ENCODE data around the gene KDM6B.
A peak's percentile ranks its signal among the peaks of the same experiment; 100 is the strongest.

The KDM6B gene

GRCh38 chr17:7820231-7820630 lies 13.8 kb upstream of the KDM6B start:
- no peak for DNase-seq (ENCODE audit: low read depth in 2 of 2)

- DNase-seq (ENCODE audit: low read depth in 2 of 2) = no peak
Measured at GRCh38 chr17:7822126-7822525, 11.9 kb upstream of the KDM6B start.

GRCh38 chr17:7823581-7824001 lies 10.4 kb upstream of the KDM6B start:
- no peak for DNase-seq (ENCODE audit: low read depth in 2 of 2)

DNA sequence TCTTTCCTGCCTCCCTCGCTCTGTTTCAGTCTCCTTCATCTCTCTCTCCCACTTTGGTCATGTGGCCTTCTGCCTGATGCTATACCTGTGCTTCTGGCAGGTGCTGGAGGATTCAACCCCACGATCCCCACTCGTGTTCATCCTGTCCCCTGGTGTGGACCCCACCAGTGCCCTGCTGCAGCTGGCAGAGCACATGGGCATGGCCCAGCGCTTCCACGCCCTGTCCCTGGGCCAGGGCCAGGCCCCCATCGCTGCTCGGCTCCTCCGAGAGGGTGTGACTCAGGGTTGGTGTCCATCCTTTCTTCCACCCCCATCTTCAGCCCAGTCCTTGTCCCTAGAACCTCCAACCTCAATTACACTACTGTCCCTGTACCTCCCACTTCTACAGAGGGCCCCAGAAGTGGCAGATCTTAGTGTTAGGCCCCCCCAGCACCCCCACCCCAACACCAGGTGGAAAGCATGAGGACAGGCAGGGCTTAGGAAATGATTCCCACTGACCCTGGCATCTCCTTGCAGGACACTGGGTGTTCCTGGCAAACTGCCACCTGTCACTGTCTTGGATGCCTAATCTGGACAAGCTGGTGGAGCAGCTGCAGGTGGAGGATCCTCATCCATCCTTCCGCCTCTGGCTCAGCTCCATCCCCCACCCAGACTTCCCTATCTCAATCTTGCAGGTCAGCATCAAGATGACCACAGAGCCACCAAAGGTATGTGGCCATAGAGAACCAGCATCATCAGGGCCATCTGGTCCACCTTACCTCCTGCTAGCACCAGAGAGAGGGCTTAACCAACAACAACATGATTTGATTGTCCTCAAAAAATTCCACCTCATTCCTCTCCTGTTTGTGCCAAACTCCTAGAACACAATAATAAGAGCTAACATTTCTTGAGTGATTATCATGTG lies 9.7 kb upstream of the KDM6B start:
- no peak for DNase-seq (ENCODE audit: low read depth in 2 of 2)

DNA sequence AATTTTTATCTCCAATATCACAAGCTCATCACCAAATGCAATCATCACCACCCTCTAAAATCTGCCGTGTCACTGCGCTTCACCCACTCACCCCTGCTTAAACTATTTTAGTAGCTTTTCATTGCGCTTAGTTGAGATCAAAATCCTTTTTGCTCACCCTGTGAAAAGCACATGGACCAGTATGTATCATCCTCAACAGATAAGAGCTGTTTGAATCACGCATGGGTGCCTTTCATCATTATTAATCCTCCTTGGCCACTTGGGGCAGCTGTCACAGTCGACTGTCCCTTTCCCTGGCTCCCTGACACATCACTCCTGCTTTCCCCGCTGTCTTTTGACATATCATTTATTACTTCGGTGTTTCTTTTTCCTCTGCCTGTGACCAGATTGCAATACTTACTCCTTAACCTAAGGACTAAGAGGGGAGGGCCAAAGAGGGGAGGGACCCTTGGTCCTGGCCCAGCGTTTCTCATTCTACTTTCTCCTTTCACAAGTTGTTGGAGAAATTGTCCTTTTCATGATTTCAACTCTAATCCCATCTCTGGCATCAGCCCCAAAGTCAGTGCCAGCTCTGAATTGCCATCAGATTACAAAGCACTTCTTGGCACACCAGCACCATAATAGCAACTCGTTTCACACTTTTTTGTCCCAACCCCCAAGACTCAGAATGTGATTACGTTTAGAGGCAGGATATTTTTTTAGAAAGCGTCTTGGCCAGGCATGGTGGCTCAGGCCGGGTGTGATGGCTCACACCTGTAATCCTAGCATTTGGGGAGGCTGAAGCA lies 8.6 kb upstream of the KDM6B start:
- no peak for DNase-seq (ENCODE audit: low read depth in 2 of 2)

DNA sequence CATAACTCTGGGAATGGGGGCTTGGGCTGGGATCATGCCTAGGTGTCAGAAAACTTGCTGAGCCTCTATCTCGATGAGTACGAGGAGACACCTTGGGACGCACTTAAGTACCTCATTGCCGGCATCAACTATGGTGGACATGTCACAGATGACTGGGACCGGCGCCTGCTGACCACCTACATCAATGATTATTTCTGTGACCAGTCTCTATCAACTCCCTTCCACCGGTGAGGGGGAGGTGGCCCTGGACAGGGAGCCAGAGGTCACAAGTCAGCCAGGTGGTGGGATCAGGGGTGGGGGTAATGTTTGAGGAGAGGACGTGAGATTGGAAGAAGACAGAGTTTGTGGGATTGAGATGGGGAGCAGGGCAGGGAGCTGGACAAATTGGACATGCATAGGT lies 3.4 kb upstream of the KDM6B start:
- no peak for DNase-seq (ENCODE audit: low read depth in 2 of 2)

GRCh38 chr17:7831233-7831632 lies 2.8 kb upstream of the KDM6B start:
- no peak for DNase-seq (ENCODE audit: low read depth in 2 of 2)

DNA sequence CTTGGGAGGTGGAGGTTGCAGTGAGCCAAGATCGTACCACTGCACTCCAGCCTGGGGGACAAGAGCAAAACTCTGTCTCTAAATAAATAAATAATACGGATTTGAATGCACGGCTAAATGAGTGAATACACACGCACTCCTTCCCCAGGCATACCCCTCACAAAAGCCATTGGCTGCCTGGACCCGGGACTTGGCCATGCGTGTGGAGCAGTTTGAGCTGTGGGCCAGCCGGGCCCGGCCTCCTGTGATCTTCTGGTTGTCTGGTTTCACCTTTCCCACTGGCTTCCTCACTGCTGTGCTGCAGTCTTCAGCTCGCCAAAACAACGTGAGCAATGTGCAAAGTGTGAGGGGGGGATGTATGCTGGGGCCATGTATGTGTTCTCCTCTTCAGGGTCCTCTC lies 1.6 kb upstream of the KDM6B start:
- no peak for DNase-seq (ENCODE audit: low read depth in 2 of 2)

DNA sequence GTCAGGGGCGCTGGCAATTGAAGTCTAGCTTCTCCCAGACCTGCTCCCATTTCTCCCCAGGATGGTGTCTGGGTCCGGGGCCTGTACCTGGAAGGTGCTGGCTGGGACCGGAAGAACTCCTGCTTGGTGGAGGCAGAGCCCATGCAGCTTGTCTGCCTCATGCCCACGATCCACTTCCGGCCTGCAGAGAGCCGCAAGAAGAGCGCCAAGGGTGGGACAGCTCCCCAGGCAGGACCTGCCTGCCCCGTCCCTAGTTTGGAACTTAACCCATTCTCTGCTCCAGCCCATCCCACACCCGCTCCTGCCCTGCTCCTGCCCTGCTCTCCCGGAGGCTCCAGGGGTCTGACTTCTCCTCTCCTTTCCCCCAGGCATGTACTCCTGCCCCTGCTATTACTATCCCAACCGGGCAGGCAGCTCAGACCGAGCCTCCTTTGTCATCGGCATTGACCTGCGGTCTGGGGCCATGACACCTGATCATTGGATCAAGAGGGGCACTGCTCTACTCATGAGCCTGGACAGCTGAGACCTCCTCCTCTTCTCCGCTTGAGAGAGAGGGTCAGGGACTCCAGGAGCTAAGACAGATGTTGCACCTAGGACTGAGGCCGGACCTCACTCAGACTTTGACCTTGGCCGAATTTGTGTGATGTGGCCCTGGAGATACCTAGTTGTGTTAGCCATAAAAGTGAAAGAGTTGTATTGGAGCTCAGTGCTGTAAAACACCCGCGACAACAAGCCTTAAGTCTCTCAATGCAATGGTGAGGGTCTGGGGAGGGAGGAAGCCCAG lies 814 bp upstream of the KDM6B start:
- no peak for DNase-seq (ENCODE audit: low read depth in 2 of 2)

GRCh38 chr17:7834542-7834956 lies 532 bp downstream of the KDM6B start:
- DNase-seq (ENCODE audit: low read depth in 2 of 2) = no peak

DNA sequence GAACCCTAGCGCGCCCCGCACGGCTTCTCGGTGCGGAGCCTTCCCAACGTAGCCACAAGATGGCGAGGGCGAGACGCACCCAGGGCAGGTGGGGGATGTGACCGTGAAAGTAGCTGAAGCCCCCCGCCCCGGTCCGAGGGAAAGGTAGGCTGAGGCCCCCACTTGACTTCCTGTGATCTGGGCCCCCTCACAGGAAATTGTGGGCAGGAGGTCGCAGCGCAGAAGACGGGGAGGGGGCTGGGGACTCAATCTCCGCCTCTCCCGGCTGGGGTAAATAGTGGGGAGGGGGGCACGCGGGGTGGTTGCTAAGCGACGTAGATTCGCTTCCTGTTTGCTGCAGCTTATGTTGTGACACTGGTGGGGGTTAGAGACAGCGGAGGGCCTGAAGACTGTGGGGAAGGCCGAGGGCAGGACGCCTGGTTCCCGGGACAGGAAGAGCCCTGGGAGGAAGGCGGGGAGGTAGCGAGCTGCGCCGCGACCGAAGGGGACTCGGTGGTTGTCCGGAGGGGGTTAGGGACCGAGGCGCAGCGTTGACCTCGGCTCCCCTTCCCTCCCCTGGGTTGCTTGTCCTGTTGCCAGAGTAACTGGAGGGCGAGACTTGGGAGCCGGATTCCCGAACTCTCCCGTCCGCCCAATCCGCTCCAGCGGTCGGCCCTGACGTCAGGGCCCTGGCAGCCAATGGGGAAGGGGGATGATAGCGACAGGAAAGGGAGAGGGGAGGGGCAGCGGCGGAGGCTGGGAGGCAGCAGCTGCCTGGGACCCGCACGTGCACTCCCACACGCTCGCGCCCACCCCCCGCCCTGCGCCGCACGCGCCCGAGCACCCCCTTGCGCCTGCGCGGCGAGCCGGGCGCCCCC lies 1.2 kb downstream of the KDM6B start:
- DNase-seq (ENCODE audit: low read depth in 2 of 2) = peak; percentile 80 to 88

- no peak for DNase-seq (ENCODE audit: low read depth in 2 of 2)
Measured at GRCh38 chr17:7835814-7836595, 2.0 kb downstream of the KDM6B start.

DNA sequence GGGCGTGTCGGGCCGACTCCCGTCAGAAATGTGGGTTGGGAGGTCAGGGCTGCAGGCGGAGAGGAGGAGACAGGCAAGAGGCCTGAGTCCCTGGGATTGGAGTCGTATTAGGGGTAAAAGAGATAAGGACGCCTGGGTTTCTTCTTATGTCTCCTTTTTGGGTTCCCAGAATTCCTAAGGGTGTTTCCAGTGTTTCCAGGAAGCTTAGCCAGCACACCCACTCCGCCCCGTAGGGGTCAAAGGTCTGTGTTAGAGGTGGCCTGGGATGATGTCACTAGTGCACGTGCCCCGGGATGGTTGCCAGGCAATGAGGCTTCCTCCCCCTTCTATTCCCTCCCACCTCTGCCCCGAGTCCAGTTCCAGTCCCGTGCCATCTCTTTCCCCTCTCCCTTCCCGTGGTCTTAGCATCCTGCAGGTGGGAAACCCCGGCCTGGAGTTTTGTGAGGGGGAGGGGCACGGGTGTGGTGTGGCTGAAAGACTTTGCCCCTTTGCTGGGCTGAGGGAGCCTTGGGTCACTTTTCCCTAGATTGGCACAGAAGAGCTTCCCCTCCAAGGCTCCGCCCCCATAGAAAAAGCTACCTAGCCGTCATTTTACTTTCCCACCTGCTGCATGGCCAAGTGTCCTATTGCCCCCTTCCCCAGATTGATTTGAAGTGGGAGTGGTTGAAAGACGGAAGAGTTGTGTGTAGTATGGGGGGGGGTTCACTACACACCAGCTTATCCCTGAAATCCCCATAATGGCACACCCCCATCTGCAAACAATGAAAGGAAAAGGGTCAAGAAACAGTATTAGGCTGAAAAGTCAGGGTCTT lies 2.8 kb downstream of the KDM6B start:
- DNase-seq (ENCODE audit: low read depth in 2 of 2) = peak in 1 of 2 donors; percentile 55

- DNase-seq (ENCODE audit: low read depth in 2 of 2) = no peak
Measured at GRCh38 chr17:7837408-7838088, 3.5 kb downstream of the KDM6B start.

DNA sequence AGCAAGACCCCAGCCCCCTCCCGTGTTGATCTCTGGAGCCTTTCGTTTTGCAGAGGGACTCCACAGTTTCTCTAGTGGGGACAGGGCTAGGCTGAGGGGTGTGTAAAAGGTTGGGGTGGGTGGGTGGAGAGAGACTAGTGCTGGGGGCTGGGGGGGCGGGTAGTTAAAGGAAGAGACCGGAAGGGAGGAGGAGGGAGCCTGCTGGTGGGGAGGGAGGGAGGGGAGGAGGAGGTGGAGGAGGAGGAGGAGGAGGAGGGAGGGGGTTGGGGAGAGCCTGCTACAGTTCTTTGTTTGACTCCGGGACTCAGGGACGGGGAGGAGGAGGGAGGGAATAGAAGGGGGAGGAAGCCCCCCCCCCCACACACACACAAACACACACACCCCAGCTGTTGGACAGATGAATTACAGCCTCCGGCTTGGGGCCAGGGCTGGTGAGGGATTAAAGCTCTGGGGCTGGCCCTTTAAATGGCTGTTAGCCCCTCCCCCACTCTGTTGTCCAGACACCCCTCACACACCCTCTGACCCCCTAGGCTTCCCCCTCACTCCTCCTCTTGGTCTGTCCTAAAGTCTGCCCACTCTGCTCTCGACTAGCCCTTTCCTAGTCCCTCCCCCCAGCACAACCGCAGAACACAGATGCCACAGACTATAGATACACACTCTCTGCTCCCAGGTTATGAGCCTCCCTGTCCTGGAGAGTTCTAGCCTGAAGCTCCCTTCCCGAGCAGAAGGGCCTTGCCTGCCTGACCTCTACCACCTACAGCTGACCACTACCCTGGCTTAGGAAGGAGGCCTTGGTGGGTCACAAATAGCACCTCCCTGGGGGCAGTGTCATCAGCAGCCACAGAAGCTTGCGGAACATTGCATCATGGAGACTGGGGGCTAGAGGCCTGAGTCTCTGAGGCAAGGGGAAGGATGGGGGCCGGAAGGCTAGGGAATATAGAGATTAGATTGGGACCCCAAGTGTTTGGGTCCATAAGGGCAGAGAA lies 4.4 kb downstream of the KDM6B start:
- DNase-seq (ENCODE audit: low read depth in 2 of 2) = no peak

- no peak for DNase-seq (ENCODE audit: low read depth in 2 of 2)
Measured at GRCh38 chr17:7839190-7839875, 5.3 kb downstream of the KDM6B start.

DNA sequence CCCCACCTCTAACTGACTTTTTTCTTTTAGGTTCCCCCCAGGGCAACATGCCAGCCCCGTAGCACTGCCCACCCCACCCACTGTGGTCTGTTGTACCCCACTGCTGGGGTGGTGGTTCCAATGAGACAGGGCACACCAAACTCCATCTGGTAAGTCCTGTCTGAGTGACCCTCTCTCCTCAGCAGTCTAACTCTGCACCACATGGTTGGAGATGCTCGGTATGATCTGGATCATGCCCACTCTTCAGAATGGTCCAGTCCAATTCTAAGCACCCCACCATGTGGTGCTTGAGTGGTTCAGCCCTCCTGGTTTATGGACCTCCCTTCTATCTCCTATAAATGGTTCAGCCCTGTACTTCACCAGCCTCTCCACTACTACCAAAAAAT lies 5.9 kb downstream of the KDM6B start:
- DNase-seq (ENCODE audit: low read depth in 2 of 2) = no peak
